A673 (cell line): ENCODE measurements around the gene KLHL11. TPM values are rescaled to one million over a fixed set of nuclear protein-coding genes. Genes with fewer than 3 reads are reported as not detected.
"Not testable (repeated sequence)": the region's sequence is repeated elsewhere in the genome, so short reads cannot be mapped to it uniquely, and the experiment has no call there.

Experiments used
- BruUV-seq: library from RNA; stranded (reverse); fragments of 400-500 nt; replicated peaks from 2 replicates; lab custom pipeline; 2021; lab: Mats Ljungman, UMichigan
- CTCF ChIA-PET: fragments of 300-600 bp; sonication (Branson Sonifier 250); formaldehyde crosslinking; loops from one replicate; lab custom pipeline; 2022; ENCODE audit warnings: antibody characterized with exemption; lab: Charles Lee
- POLR2A ChIA-PET: fragments of 300-600 bp; sonication (Branson Sonifier 250); formaldehyde crosslinking; loops from one replicate; lab custom pipeline; 2022; ENCODE audit warnings: antibody characterized with exemption; ENCODE audit not compliant: low non-redundant PET; lab: Charles Lee
- DNase-seq: peaks from one replicate; pipeline ENCODE4 v3.0.0-alpha.2; 2015; ENCODE audit warnings: low spot score
- H3K27ac ChIP-seq: fragments of 200-600 bp; sonication (generic); 2 replicates; pipeline ENCODE4 v1.5.1; 2016; ENCODE audit warnings: mixed run types, low read depth, mild to moderate bottlenecking, mixed read lengths, antibody characterized with exemption, low read length; ENCODE audit not compliant: poor library complexity, severe bottlenecking
- H3K27me3 ChIP-seq: fragments of 200-600 bp; sonication (generic); replicated peaks from 2 replicates; pipeline ENCODE4 v1.6.1; 2017; ENCODE audit warnings: mixed run types, low read depth, mild to moderate bottlenecking, mixed read lengths, antibody characterized with exemption, low read length; ENCODE audit not compliant: insufficient read depth, poor library complexity
- H3K36me3 ChIP-seq: fragments of 200-600 bp; sonication (generic); 2 replicates; pipeline ENCODE4 v1.6.1; 2016; ENCODE audit warnings: mixed run types, mild to moderate bottlenecking, mixed read lengths, antibody characterized with exemption, low read length; ENCODE audit not compliant: insufficient read depth, poor library complexity, severe bottlenecking
- H3K4me1 ChIP-seq: fragments of 200-600 bp; sonication (generic); 2 replicates; pipeline ENCODE4 v1.6.1; 2017; ENCODE audit warnings: mixed run types, mild to moderate bottlenecking, mixed read lengths, antibody characterized with exemption, low read length; ENCODE audit not compliant: insufficient read depth, poor library complexity, severe bottlenecking
- H3K4me3 ChIP-seq: fragments of 200-600 bp; sonication (generic); 2 replicates; pipeline ENCODE4 v1.5.1; 2016; ENCODE audit warnings: low read depth, mixed run types, mild to moderate bottlenecking, mixed read lengths, low read length; ENCODE audit not compliant: poor library complexity, severe bottlenecking
- H3K9me3 ChIP-seq: fragments of 200-600 bp; sonication (generic); 2 replicates; pipeline ENCODE4 v1.6.1; 2016; ENCODE audit warnings: mixed run types, low read depth, mild to moderate bottlenecking, mixed read lengths, antibody characterized with exemption, low read length; ENCODE audit not compliant: poor library complexity, severe bottlenecking
- CTCF ChIP-seq: fragments of 300-800, 200-600 bp; sonication (generic); conservative IDR thresholded peaks from 2 replicates; pipeline ENCODE4 v1.5.1; 2017; ENCODE audit warnings: low read depth, mild to moderate bottlenecking, antibody characterized with exemption, low read length, moderate library complexity, mixed read lengths
- EZH2 ChIP-seq: fragments of 200-600 bp; sonication (generic); IDR thresholded peaks from 2 replicates; pipeline ENCODE4 v1.6.1; 2017; ENCODE audit warnings: borderline replicate concordance, low read depth, mild to moderate bottlenecking, mixed read lengths, antibody characterized with exemption, low read length; ENCODE audit not compliant: poor library complexity, severe bottlenecking
- intact Hi-C: fragments of 100-400 bp; cut with micrococcal nuclease; formaldehyde crosslinking; loops from one replicate; pipeline ENCODE4 v1.10.0; 2022; ENCODE audit not compliant: unreplicated experiment
- total RNA-seq: library from RNA; stranded (reverse); gene quantifications from 2 replicates; pipeline ENCODE4 v1.2.3, GENCODE V29; 2021

KLHL11 gene
- total RNA-seq, 1 experiment from 2014 or later = 12.0 TPM

DNA sequence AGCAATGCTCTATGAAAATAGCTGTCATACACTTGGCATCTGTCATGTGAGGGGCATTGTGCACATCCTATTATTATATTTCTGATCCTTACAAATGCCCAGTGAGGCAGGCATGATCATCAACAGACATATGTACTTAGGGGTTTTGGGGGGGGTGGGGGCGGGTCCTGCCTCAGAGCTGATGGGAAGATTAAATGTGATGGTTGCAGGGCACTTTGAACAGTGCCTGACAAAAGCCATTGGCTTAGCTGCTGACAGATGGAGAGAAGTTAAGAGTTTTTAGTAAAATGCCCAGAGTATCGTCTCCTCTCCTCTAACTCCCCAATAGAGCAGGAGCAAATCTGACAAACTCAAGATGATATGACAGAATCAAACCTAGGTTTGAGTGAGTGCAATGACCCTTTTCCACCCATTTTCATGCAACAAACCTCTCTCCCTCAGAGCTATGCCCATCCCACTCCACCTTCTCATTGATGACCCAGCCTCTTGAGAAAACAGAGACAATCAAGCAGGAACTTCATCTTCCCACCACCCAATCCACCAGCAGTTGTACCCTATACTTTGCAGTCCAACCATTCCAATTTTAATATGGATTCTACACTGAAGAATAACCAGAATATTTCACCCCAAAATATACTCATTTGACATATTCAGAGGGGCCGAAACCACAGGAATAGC is 4.8 kb downstream of the KLHL11 start:
- Histone ChIP-seq H3K4me1 (no peaks in the 10 kb centered on the region), H3K36me3 (no peaks in the 10 kb centered on the region), H3K9me3 (no peaks in the 10 kb centered on the region), H3K27me3 (no peaks in the 10 kb centered on the region), H3K4me3 (no peak overlapping the region), H3K27ac (no peak overlapping the region)
- ChIA-PET CTCF (no interaction called here), POLR2A (no interaction called here)
- TF ChIP-seq EZH2 (no peak), CTCF (no peak)
- no TSS peak for BruUV-seq
- DNase-seq = no peak
- intact Hi-C loops = no loop called here

DNA sequence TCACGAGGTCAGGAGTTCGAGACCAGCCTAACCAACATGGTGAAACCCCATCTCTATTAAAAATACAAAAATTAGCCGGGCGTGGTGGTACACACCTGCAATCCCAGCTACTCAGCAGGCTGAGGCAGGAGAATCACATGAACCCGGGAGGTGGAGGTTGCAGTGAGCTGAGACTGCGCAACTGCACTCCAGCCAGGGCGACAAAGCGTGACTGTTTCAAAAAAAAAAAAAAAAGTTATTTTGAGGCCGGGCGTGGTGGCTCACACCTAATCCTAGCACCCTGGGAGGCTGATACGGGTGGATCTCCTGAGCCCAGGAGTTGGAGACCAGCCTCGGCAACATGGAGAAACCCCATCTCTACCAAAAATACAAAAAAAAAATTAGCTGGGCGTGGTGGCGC is 13.8 kb downstream of the KLHL11 start:
- H3K36me3 ChIP-seq, BruUV-seq, intact Hi-C loops, CTCF ChIA-PET, H3K4me3 ChIP-seq, H3K4me1 ChIP-seq, H3K27ac ChIP-seq, H3K9me3 ChIP-seq, H3K27me3 ChIP-seq, POLR2A ChIA-PET, DNase-seq: not testable (repeated sequence)

- no TSS peak for BruUV-seq
- no peak overlapping the region for H3K4me3 ChIP-seq
- ChIA-PET CTCF (no interaction called here), POLR2A (no interaction called here)
- no peak for DNase-seq
- no peak overlapping the region for H3K27ac ChIP-seq
- no peaks in the 10 kb centered on the region for H3K27me3 ChIP-seq
- no peaks in the 10 kb centered on the region for H3K9me3 ChIP-seq
- H3K36me3 ChIP-seq = no peaks in the 10 kb centered on the region
- no peaks in the 10 kb centered on the region for H3K4me1 ChIP-seq
- no peak for TF ChIP-seq CTCF
- TF ChIP-seq EZH2 = no peak
- intact Hi-C loops = no loop called here
Observed at GRCh38 chr17:41849251-41849990, 15.8 kb downstream of the KLHL11 start.
